Measurements from ENCODE around the gene CDH24. TPM values are rescaled to one million over a fixed set of nuclear protein-coding genes. Genes with fewer than 3 reads are reported as not detected.

Gene CDH24
- total RNA-seq, 1 donor from 2014 or later: 2.0 TPM

DNA sequence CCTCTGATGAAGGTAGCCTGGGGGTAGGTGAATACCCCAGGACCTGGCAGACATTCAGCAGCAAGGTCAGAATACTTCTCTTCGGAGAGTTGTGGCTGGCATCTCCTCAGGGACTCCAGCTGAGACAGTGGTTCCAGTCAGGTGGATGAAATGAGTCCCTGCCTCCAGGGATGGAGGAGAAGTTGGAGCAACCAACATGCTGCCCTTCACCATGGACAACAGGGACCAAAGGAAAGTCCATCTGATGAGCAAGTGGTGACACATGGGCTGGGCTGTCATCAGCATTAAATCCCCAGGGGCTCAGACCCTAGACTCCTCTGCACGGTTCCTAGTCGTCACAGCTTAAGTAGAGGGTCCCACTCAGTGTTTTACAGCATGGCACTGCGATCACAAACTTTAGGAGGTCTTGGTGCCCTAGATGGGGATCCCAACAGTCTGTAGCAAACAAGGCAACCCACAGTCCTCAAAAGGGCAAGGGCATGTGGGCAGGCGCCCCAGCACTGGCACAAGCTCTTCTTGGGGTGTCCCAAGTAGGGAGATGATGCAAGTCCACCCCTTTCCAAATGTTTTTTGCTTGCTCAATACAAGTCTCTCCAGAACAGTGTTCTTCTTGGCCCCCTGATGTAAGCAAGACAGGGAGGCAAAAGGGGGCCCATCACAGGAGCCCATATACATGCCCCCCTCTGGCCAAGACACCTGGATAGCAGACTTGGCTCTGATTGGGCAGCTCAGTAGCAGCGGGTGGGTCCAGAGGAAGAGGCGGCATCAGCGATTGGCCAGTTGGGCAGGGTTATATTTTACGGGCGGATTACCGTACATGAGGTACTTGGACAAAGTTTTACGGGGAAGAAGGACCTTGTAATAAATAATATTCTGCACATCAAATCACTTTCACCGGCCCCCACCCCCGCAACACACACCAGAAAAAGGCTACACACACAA lies 10.8 kb upstream of the CDH24 start:
- intact Hi-C loops (cut with micrococcal nuclease): loop anchor here (2.0 to 5.0 kb wide), 3 partner anchors 39 to 233 kb away; no protein-coding TSS in a partner anchor

DNA sequence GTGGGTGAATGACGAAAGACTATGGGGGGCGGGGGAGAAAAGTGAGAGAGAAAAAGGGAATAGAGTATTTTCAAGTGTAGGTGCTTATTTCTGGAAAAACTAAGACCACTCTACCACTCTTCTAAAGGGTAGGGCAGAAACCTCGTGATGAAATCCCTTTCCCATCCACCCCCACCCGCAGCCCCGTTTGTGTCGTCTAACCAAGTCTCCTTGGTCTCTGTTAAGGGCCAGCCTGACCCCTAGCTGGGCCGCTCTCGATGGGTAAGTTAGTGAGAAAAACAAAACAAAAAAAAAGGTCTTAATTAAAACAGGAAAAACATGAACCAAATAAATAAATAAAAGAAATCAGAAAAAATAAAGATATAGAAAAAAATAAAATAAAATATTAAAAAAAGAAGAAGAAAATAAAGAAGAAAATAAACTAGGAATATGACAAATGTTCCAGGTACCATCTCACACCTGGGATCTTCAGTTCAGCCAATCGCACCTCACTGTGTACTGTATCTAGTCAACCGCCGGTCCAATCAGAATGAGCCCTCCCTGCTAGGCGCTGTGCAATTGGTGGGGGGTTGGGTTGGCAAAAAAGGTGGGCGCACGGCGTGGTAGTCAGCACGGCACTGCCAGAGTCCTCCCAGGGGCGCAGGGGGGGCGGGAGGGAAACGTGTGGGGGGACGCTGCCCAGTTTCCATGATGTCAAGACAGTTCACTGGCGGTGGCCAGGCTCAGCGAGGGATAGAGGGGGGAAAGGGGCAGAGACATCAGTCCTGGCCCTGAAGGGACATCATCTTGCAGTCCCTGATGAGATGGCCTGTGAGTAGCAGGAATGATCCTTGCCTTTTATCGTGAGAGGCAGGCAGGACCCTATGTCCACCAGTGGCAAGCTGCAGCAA lies 9.8 kb upstream of the CDH24 start:
- intact Hi-C loops (cut with micrococcal nuclease): loop anchor here (5.0 kb wide), 1 partner anchor 40 kb away; no protein-coding TSS in a partner anchor

DNA sequence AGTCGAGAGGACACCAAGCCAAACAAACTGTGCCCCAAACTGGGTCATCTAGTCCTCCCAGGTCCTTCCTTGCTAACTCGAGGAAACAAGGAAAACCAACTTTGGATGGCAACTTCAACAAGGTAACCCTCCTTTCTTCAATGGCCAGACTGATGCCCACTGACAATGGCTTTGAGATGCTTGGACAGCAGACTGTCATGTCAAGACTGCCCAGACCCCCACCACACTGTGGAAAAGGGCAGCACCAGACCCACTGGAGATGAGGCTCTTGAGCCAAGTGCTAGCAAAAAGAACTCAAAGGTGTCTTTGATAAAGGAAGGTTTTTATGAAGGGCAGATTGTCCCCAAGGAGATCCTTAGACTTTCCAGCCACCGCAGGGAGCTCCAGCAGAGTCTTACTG lies 9.0 kb upstream of the CDH24 start:
- intact Hi-C loops (cut with micrococcal nuclease): loop anchor here (5.0 kb wide), 1 partner anchor 41 kb away; no protein-coding TSS in a partner anchor

GRCh38 chr14:23063601-23064000 lies 6.3 kb upstream of the CDH24 start:
- intact Hi-C loops (cut with micrococcal nuclease): no loop called here

DNA sequence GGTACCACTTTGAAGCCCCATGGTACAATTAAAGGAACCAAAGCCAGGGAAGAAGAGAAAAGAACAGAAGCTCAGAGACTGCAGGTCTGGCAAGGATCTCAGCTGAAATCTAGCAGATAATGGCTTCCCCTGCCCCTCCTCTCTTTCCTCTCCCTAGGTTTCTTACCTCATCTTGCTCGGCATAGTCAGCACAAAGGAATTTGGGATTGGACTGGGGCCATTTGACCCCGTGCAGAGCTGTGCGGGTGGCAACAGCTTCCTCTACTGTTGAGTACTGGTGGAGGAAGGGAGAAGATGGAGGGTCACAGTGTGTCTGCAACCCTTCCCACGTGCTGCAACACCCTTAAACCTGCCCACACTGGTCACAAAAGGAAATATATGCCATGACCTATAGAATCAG lies 4.7 kb upstream of the CDH24 start:
- intact Hi-C loops (cut with micrococcal nuclease): no loop called here

DNA sequence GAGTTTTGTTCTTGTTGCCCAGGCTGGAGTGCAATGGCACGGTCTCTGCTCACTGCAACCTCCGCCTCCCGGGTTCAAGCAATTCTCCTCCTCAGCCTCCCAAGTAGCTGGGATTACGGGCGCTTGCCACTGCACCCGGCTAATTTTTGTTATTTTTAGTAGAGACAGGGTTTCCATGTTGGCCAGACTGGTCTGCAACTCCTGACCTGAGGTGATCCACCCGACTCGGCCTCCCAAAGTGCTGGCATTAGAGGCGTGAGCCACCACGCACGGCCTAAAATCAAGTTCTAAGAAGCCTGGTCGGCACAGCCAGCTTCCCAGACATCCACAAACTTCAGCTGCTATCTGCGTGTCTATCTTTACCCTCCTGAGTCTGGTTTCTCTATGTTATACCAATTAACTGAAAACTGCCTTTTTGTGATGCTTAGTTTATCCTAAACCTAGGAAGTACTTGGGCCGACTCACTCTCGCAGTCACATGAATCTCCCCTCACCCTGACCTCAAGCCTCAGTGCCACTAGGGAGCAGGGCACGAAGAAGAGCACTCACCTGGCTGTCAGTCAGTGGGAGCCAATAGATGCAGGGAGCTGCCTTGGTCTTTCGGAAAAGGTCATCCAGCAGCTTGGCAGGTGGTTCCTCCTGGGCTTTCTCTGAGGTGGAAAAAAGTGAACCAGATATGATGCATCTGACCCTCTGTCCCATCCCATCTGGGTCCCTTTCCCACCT lies 3.4 kb upstream of the CDH24 start:
- intact Hi-C loops (cut with micrococcal nuclease): no loop called here

DNA sequence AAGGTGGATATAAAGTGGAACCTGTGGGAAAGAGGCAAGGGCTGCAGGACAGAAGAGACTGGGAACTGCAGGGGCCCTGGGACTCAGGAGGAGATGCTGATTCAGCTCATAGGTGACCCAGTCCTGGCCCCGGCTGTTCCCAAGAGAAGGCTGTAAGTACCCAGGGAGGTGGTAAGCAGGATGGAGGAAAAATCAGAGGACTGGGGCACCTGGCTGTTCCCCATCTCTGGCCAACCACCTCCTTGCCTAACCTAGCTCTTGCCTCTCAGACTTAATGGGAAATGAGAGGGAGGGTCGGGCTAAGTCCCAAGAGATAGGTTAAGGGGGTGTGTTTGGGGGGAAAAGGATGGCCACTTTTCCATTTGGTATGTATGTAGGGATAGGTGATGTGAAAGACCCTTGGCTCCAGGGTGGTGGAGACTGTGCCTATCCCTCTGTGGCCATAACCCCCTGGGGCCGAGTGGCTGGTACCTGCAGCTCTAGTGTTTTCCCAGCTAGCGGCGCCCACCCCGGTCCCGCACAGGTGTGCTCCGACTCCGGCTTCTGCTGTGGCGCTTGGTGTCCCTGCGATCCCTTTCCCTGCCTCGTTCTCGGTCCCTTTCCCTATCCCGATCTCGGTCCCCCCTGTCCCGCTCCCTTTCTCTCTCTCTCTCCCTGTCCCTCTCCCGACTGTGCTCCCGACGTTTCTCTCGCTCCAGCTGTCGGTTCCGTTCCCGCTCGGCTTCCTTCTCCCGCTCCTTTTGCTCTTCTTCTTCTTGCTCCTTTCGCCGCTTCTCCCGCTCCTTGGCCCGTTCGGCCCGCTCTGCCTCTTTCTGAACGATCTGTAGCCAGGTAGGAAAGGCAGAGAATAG lies 1.6 kb upstream of the CDH24 start:
- intact Hi-C loops (cut with micrococcal nuclease): loop anchor here (1.0 to 10.0 kb wide), 11 partner anchors 10 to 1144 kb away; partner anchors contain the start of genes ACIN1, C14orf119, DAD1 and PRMT5

DNA sequence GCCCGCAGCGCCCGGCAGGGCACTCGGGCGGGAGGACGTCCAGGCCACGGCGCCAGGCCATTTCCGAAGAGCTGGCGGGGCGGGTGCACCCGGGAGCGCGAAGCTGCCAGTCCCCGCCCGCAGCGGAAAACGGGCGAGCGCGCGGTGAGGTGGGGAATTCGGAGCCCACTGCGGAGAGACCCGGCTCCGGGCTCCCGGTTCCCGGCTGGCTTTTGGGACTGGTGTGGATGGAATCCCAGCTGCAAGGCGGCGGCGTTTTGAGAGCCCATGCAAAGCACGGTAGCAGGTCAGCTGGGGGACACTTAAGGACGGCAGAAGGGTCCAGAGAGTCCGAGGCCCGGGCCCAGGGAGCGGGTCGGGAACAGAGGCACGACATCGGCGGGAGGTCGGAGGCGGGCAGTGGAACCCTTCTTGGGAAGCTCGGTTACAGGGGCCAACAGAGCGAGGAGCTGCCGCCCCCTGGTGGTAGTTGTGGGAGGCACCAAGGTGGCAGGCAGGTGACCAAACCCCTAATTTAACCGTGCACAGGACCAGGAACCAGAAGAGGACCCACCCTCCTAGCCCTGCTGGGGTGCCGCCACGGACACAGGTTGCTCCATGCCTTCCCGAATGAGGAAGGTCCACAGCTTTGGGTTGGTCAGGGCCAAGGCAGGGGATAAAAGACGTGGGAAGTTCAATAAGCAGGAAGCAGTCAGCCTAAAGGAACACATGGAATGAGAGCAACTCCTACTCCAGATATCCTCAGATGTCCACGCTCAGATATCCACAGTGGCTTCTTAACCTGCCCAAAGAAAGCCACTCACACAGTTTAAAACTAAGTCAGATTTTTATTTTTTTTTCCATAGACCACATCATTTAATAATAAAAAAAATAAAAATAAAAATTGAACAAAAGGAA lies 685 bp upstream of the CDH24 start:
- intact Hi-C loops (cut with micrococcal nuclease): loop anchor here (1.0 to 10.0 kb wide), 11 partner anchors 11 to 1143 kb away; partner anchors contain the start of genes ACIN1, C14orf119, DAD1 and PRMT5

DNA sequence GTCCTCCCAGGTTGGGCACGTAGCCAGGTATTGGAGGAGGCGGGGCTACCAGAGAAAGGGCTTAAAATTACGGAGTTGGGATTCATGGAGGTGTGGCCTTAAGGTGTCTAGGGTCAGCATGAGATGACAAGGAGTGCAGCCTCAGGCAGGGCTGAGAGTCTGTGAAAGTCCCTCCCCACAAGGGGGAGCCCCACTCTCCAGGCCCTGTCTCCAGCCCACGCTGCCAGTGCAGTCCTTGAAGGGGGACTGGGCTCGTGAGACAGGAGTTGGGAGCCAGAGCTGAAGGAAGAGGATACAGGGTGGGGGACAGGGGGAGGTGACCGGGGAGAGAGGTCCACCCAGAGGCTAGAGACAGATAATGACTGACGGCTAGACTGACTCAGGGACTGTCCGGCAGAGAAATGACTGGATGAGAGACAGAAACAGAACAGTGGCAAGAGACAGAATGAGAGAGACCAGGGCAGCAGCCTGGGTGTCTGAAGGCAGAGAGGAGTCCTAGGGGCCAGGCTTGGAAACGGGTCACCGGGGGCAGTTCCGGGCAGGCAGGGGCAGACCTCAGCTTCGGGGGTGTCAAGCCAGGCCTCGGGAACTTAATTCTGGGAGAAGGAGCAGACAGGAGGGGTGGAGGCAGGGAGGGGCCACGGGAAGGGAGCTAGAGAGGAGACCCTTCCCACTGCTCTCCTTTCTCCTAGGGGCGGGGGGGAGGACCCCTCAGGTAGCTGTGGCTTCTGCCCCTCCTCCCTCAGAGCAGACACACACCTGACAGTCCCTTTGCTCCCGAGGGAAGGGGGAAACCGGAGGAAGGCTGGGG lies 970 bp downstream of the CDH24 start:
- intact Hi-C loops (cut with micrococcal nuclease): loop anchor here (1.0 to 10.0 kb wide), 4 partner anchors 22 to 1142 kb away; partner anchors contain the start of genes DAD1 and PSMB5

- intact Hi-C loops (cut with micrococcal nuclease): loop anchor here (1.0 to 10.0 kb wide), 4 partner anchors 21 to 1141 kb away; partner anchors contain the start of genes DAD1 and PSMB5
Observed at GRCh38 chr14:23055621-23056144, 1.6 kb downstream of the CDH24 start.

DNA sequence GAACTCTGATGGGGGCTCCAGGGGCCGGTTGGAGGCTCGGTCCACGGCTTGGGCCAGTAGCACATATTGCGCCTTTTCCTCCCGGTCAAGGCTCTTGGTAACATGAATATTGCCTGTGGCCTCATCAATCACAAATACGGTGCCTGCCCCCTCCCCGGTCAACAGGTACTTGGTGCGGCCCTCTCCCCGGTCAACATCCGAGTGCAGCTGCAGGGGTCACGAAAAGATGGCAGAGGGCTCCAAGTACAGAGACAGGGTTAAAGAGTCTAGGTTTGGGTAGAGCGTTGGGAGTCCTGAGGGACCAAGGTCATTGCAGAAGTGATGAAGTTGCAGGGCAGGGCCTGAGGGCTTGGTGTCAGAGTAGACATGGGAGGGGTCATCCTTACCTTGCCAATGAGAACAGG lies 2.2 kb downstream of the CDH24 start:
- intact Hi-C loops (cut with micrococcal nuclease): loop anchor here (5.0 to 10.0 kb wide), 3 partner anchors 468 to 1140 kb away; partner anchors contain the start of gene DAD1

DNA sequence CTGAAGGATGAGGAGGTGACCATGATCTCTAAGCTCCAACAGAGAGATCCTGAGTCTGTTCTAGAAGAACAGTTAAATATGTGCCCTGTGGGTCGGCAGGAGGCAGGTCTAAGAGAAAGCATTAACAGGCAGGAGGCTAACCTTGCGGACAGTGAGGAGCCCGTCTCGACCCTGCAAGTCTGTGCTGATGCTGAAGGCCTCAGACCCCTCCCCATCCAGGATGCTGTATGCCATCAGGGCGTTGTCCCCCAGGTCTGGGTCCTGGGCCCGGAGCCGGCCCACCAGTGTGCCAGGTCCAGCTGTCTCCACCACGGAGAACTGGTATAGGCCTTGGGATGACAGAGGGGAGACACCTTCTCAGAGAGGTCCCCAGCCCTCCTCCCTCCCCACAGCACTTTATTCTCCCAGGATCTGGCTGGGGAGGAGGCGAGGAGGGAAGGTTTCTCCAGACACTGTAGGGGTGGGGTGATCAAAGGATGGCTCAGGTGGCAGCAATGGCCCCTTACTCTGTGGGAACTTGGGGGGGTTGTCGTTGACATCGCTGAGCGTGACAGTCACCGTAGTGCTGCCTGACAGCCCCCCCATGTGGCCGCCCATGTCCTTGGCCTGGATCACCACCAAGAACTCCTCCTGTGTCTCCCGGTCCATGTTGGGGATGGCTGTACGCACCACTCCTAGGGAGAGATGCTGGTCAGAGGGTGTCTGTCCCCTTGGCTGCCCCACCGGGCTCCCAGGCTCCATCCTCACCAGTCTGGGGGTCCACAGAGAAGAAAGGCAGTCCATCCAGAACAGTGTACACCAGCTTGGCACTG lies 3.1 kb downstream of the CDH24 start:
- intact Hi-C loops (cut with micrococcal nuclease): loop anchor here (10.0 kb wide), 1 partner anchor 1139 kb away; no protein-coding TSS in a partner anchor

DNA sequence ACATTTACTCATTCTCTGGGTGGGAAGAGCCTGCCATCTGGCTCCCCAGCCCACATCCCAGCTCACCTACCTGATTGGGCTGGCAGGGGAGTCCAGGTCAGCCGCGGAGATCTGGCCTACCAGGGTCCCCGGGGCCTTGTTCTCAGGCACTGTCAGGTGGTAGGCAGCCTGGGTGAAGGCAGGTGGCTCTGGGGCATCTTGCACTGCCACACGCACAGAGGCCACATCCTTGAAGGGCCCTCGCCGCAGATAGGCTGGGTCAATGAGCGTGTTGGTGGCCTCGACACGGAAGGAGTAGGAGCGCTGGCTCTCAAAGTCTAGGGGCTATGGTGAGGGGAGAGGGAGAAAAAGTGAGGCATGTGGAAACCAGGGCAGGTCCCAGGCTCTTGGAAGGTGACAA lies 3.9 kb downstream of the CDH24 start:
- intact Hi-C loops (cut with micrococcal nuclease): loop anchor here (10.0 kb wide), 1 partner anchor 1139 kb away; no protein-coding TSS in a partner anchor

GRCh38 chr14:23052671-23053070 lies 4.6 kb downstream of the CDH24 start:
- intact Hi-C loops (cut with micrococcal nuclease): loop anchor here (10.0 kb wide), 1 partner anchor 1138 kb away; no protein-coding TSS in a partner anchor

DNA sequence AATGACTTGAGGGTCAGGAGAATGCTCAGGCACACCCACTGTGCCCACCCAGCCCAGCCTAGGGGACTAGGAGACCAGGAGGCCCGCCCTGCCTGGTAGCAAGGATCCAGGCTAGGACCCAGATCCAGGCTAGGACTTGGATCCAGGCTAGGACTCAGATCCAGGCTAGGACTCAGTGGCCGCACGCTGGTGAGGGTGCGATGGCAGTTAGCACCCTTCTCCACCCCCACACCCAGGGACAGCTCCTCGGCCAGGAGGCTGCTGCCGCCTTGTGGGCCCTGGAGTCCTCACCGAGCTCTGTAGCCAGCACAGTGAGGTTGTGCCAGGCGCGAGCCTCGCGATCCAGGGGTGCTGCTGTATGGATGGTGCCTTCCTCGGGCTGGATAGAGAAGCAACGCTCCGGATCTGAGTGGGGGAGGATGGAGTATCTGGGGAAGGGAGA lies 5.1 kb downstream of the CDH24 start:
- intact Hi-C loops (cut with micrococcal nuclease): loop anchor here (10.0 kb wide), 1 partner anchor 1137 kb away; no protein-coding TSS in a partner anchor
